ENCODE measurements around the gene ITGA1. TPM values are rescaled to one million over a fixed set of nuclear protein-coding genes. Genes with fewer than 3 reads are reported as not detected.

Gene ITGA1
- polyA plus RNA-seq, 1 donor (not counting 4 experiments of a cell fraction or from before 2014, with no cell fraction given): 1.4 TPM

- no peak for FAIRE-seq
- dilution Hi-C loops (cut with MboI; ENCODE audit: extremely low pct_ligation_motif_present, low sequenced_read_pairs): no loop called here
Measured at GRCh38 chr5:52831786-52832511, 44.2 kb downstream of the ITGA1 start.

GRCh38 chr5:52834320-52834719 lies 46.6 kb downstream of the ITGA1 start:
- no peaks in the 10 kb centered on the region for H3K79me2 ChIP-seq (ENCODE audit: control insufficient read depth, insufficient read depth, low read length)
- no peak overlapping the region for H3K27ac ChIP-seq (ENCODE audit: control insufficient read depth, insufficient read depth, low read length)
- FAIRE-seq (no peak), DNase-seq (ENCODE audit: low read depth, low spot score) (no peak)
- no peaks in the 10 kb centered on the region for H3K4me1 ChIP-seq (ENCODE audit: control insufficient read depth, extremely low read depth, insufficient read depth, low read length)
- H3K9me1 ChIP-seq (ENCODE audit: control insufficient read depth, extremely low read depth, insufficient read depth, low read length): no peaks in the 10 kb centered on the region
- no peaks in the 10 kb centered on the region for H3K9me3 ChIP-seq (ENCODE audit: control insufficient read depth, low read depth, low read length)
- no peak overlapping the region for H2AFZ ChIP-seq (ENCODE audit: control insufficient read depth, low read length)
- TF ChIP-seq EZH2 (IDR thresholded peaks at IDR 0.05; ENCODE audit: low read length): no peak
- no peak for TF ChIP-seq CTCF (optimal IDR thresholded peaks at IDR 0.05 in 1 of 3, IDR thresholded peaks at IDR 0.05 in 1 of 3, conservative IDR thresholded peaks at IDR 0.05 in 1 of 3; ENCODE audit: extremely low read depth in 1 of 3, insufficient read depth in 2 of 3, low read length in 3 of 3)
- no peak overlapping the region for H3K9ac ChIP-seq (ENCODE audit: control insufficient read depth, extremely low read depth, insufficient read depth, low read length)
- H3K36me3 ChIP-seq (ENCODE audit: control insufficient read depth in 2 of 2, extremely low read depth in 1 of 2, insufficient read depth in 2 of 2, low read length in 2 of 2): no peaks in the 10 kb centered on the region
- H3K4me2 ChIP-seq (ENCODE audit: control insufficient read depth, extremely low read depth, insufficient read depth, low read depth, low read length): no peak overlapping the region
- dilution Hi-C loops (cut with MboI; ENCODE audit: extremely low pct_ligation_motif_present, low sequenced_read_pairs): no loop called here
- H3K4me3 ChIP-seq (ENCODE audit: control insufficient read depth in 2 of 3, extremely low read depth in 1 of 3, insufficient read depth in 2 of 3, low read depth in 1 of 3, low read length in 3 of 3): no peak overlapping the region
- H4K20me1 ChIP-seq (ENCODE audit: control insufficient read depth, extremely low read depth, insufficient read depth, low read length): no peaks in the 10 kb centered on the region
- no peaks in the 10 kb centered on the region for H3K27me3 ChIP-seq (ENCODE audit: control insufficient read depth, extremely low read depth, insufficient read depth, low read length)

More at GRCh38 chr5:52831786-52832511, 44.2 kb downstream of the ITGA1 start:
- Histone ChIP-seq H3K9ac (ENCODE audit: control insufficient read depth, extremely low read depth, insufficient read depth, low read length) (no peak overlapping the region), H3K4me2 (ENCODE audit: control insufficient read depth, extremely low read depth, insufficient read depth, low read depth, low read length) (no peak overlapping the region), H3K79me2 (ENCODE audit: control insufficient read depth, insufficient read depth, low read length) (no peaks in the 10 kb centered on the region), H3K9me1 (ENCODE audit: control insufficient read depth, extremely low read depth, insufficient read depth, low read length) (no peaks in the 10 kb centered on the region), H3K4me1 (ENCODE audit: control insufficient read depth, extremely low read depth, insufficient read depth, low read length) (no peaks in the 10 kb centered on the region), H3K27me3 (ENCODE audit: control insufficient read depth, extremely low read depth, insufficient read depth, low read length) (no peaks in the 10 kb centered on the region), H3K36me3 (ENCODE audit: control insufficient read depth in 2 of 2, extremely low read depth in 1 of 2, insufficient read depth in 2 of 2, low read length in 2 of 2) (no peaks in the 10 kb centered on the region), H2AFZ (ENCODE audit: control insufficient read depth, low read length) (no peak overlapping the region), H4K20me1 (ENCODE audit: control insufficient read depth, extremely low read depth, insufficient read depth, low read length) (no peaks in the 10 kb centered on the region), H3K9me3 (ENCODE audit: control insufficient read depth, low read depth, low read length) (no peaks in the 10 kb centered on the region), H3K27ac (ENCODE audit: control insufficient read depth, insufficient read depth, low read length) (no peak overlapping the region), H3K4me3 (ENCODE audit: control insufficient read depth in 2 of 3, extremely low read depth in 1 of 3, insufficient read depth in 2 of 3, low read depth in 1 of 3, low read length in 3 of 3) (no peak overlapping the region)
- TF ChIP-seq CTCF (optimal IDR thresholded peaks at IDR 0.05 in 1 of 3, IDR thresholded peaks at IDR 0.05 in 1 of 3, conservative IDR thresholded peaks at IDR 0.05 in 1 of 3; ENCODE audit: extremely low read depth in 1 of 3, insufficient read depth in 2 of 3, low read length in 3 of 3) (no peak), EZH2 (IDR thresholded peaks at IDR 0.05; ENCODE audit: low read length) (no peak)
- DNase-seq (ENCODE audit: low read depth, low spot score): no peak
